ENCODE results near the gene NLRP1. TPM values are rescaled to one million over a fixed set of nuclear protein-coding genes. Genes with fewer than 3 reads are reported as not detected.

The NLRP1 gene
- total and polyA plus RNA-seq, 9 donors = 29.3 to 75.9 (median 59.5) TPM

DNA sequence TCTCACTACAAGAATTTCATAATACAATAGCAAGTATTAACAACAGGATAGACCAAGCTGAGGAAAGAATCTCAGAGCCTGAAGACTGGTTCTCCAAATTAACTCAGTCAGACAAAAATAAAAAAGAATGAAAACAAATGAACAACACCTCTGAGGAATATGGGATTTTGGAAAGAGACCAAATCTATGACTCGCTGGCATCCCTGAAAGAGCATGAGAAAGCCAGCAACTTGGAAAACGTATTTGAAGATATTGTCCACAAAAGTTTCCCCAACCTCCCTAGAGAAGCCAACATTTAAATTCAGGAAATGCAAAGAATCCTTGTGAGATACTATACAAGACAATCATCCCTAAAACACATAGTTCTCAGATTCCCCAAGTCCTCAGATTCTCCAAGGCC is 20.9 kb downstream of the NLRP1 start:
- WGBS, 3 donors = 40 to 56% (median 40%) methylated on average over 2 of the region's 2 CpGs
- H3K36me3 ChIP-seq = no peaks in the 10 kb centered on the region
- no peaks in the 10 kb centered on the region for H3K27me3 ChIP-seq
- H3K4me1 ChIP-seq (ENCODE audit: insufficient read depth) = no peaks in the 10 kb centered on the region
- no peak overlapping the region for H3K4me3 ChIP-seq
- intact Hi-C loops (cut with DNase I) = no loop called here
- no peaks in the 10 kb centered on the region for H3K9me3 ChIP-seq
- no peak for TF ChIP-seq EP300 (IDR thresholded peaks at IDR 0.05)
- no peak for TF ChIP-seq POLR2A (IDR thresholded peaks at IDR 0.05)
- TF ChIP-seq, protein P1, sequence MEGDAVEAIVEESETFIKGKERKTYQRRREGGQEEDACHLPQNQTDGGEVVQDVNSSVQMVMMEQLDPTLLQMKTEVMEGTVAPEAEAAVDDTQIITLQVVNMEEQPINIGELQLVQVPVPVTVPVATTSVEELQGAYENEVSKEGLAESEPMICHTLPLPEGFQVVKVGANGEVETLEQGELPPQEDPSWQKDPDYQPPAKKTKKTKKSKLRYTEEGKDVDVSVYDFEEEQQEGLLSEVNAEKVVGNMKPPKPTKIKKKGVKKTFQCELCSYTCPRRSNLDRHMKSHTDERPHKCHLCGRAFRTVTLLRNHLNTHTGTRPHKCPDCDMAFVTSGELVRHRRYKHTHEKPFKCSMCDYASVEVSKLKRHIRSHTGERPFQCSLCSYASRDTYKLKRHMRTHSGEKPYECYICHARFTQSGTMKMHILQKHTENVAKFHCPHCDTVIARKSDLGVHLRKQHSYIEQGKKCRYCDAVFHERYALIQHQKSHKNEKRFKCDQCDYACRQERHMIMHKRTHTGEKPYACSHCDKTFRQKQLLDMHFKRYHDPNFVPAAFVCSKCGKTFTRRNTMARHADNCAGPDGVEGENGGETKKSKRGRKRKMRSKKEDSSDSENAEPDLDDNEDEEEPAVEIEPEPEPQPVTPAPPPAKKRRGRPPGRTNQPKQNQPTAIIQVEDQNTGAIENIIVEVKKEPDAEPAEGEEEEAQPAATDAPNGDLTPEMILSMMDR (IDR thresholded peaks at IDR 0.05) = no peak
- no peak overlapping the region for H3K27ac ChIP-seq
- no peak for DNase-seq

DNA sequence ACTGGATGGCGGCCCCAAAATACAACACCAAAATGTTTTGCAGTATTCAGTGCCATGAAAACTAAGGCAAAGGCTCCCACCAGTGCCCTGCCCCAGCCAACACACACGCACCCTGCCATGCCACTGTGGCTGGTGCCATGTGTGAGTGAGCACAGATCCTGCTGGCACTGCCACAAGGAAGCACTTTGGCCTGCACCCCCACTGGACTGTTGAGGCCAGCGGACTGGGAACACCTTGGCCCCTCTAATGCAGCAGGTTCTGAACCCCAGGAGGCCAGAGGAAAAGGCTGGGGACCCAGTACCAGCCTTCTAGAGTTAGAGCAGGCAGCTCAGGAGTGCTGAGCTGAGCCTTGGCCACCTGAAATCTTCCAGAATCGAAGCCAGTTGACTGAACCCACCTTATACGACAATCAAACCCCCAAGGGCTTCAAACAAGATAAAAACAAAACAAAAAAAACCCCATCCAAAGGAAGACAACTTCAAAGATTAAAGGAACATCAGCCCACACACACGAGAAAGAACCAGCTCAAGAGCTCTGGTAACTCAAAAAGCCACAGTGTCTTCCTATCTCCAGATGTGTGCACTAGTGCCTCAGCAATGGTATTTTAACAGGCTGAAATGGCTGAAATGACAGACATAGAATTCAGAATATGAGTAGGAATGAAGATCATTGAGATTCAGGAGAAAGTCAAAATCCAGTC is 21.5 kb downstream of the NLRP1 start:
- intact Hi-C loops (cut with DNase I) = no loop called here
- TF ChIP-seq POLR2A (IDR thresholded peaks at IDR 0.05) (no peak), EP300 (IDR thresholded peaks at IDR 0.05) (no peak)
- TF ChIP-seq, protein P1 (IDR thresholded peaks at IDR 0.05) = no peak
- 69 to 76% (median 74%) methylated on average over 6 of the region's 6 CpGs for WGBS, 3 donors

DNA sequence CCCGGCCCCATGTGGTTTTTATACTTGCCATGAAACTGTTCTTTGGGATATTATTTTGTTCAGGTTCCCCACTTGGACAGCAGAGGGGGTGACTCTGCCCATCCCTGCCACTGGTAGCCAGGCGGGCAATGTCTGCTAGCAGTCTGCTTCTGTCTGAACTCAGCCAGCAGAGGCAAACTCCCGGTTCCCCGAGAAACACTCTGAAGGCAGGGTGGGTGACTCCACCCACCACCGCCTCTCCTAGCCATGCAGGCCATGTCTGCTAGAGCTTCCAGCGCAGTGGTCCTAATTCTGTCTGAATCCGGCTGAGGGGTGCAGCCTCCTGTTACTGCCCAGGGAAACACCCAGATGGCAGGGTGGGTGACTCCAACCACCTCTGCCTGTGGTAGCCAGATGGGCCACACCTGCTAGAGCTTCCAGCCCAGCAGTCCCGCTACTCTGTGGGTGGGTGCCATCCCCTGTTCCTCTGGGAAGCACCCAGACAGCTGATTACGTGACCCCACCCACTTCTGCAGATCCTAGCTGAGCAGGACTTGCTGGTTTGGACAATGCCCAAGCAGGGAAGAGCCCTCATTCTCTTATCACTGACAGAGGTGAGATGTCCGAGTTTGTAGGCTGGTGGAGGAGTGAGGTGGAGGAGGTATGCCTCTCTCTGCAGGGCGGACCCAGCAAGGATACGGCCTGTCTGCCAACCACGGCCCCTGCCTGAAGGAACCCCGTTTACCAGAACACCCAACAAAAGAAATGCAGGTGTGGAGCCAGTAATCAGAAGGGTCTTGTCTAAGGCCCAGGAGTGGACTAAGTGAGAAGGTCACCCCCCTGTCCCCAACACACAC is 22.4 kb downstream of the NLRP1 start:
- Histone ChIP-seq H3K27me3 (no peaks in the 10 kb centered on the region), H3K36me3 (no peaks in the 10 kb centered on the region), H3K4me3 (no peak overlapping the region), H3K4me1 (ENCODE audit: insufficient read depth) (no peaks in the 10 kb centered on the region), H3K9me3 (no peaks in the 10 kb centered on the region), H3K27ac (no peak overlapping the region)
- TF ChIP-seq POLR2A (IDR thresholded peaks at IDR 0.05) = no peak
- TF ChIP-seq EP300 (IDR thresholded peaks at IDR 0.05) = no peak
- TF ChIP-seq, protein P1 (IDR thresholded peaks at IDR 0.05) = no peak
- intact Hi-C loops (cut with DNase I) = no loop called here
- no peak for DNase-seq
- 76 to 85% (median 79%) methylated on average over 14 of the region's 14 CpGs for WGBS, 3 donors

More for the DNA sequence above, 21.5 kb downstream of the NLRP1 start:
- Histone ChIP-seq H3K27me3 (no peaks in the 10 kb centered on the region), H3K9me3 (no peaks in the 10 kb centered on the region), H3K4me3 (no peak overlapping the region), H3K27ac (no peak overlapping the region), H3K36me3 (no peaks in the 10 kb centered on the region), H3K4me1 (ENCODE audit: insufficient read depth) (no peaks in the 10 kb centered on the region)
- no peak for DNase-seq

DNA sequence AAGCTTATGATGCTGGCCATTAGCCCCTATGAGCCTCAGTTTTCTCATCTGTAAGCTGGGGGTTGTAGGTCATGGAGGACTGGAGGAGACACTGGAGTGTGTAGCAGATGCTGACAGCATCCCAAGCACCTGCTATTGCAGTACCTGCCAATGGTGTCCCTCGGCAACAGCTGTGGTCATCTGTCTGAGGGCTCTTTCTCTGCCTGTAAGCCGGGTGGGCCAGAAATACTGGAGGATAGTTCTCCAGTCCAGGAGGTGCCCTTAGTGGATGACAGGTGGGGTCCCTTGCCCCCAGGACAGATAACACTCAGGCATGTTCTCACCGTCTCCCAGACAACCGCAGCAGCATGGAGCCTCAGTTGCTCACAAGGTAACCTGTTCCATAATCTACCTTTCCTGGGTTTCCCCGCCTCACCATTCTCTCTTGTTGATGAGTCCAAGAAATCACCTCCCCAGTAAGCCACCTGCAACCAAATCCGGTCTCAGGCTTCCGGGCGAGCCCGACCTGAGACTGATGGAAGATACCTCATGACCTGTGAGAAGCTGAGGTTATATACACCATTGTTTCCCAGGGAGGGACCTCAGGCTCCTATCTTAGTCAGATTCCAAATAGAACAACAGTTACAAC is 23.8 kb downstream of the NLRP1 start:
- WGBS, 3 donors = 84 to 90% (median 89%) methylated on average over 9 of the region's 9 CpGs

More for the DNA sequence above, 23.8 kb downstream of the NLRP1 start:
- Histone ChIP-seq H3K4me3 (no peak overlapping the region), H3K36me3 (no peaks in the 10 kb centered on the region), H3K4me1 (ENCODE audit: insufficient read depth) (no peaks in the 10 kb centered on the region), H3K27me3 (no peaks in the 10 kb centered on the region), H3K9me3 (no peaks in the 10 kb centered on the region), H3K27ac (no peak overlapping the region)
- intact Hi-C loops (cut with DNase I) = no loop called here
- no peak for DNase-seq
- TF ChIP-seq EP300 (IDR thresholded peaks at IDR 0.05) (no peak), POLR2A (IDR thresholded peaks at IDR 0.05) (no peak)
- TF ChIP-seq, protein P1 (IDR thresholded peaks at IDR 0.05) = no peak
